NCI-H1436 treated with DMSO at 0.1 percent for 48 hours (cell line): ENCODE measurements around the gene NEB.

ENCODE experiments used
- DNase-seq: peaks from one replicate; lab custom pipeline; 2025; lab: John Stamatoyannopoulos, UW

The NEB gene

GRCh38 chr2:151733771-151734672, at the start of gene NEB:
NEB (minus strand) TSS chr2:151734476; CDS start chr2:151733156, 1,320 bp downstream.
- DNase-seq, result peak; percentile 50

- DNase-seq, result no peak
Observed at GRCh38 chr2:151783133-151783520, 48.9 kb upstream of the NEB start.

GRCh38 chr2:151782378-151783132, 48.3 kb upstream of the NEB start:
- DNase-seq, result no peak

GRCh38 chr2:151781642-151782041, 47.4 kb upstream of the NEB start:
- no peak for DNase-seq

- no peak for DNase-seq
Observed at GRCh38 chr2:151780938-151781337, 46.7 kb upstream of the NEB start.

- no peak for DNase-seq
Observed at GRCh38 chr2:151777935-151778334, 43.7 kb upstream of the NEB start.

GRCh38 chr2:151777487-151777886, 43.2 kb upstream of the NEB start:
- DNase-seq, result no peak

- no peak for DNase-seq
Observed at GRCh38 chr2:151776367-151776766, 42.1 kb upstream of the NEB start.

- no peak for DNase-seq
Observed at GRCh38 chr2:151775057-151775740, 40.9 kb upstream of the NEB start.

GRCh38 chr2:151774506-151774905, 40.2 kb upstream of the NEB start:
- no peak for DNase-seq

GRCh38 chr2:151771599-151772358, 37.5 kb upstream of the NEB start:
- no peak for DNase-seq

GRCh38 chr2:151770995-151771394, 36.7 kb upstream of the NEB start:
- DNase-seq, result no peak

GRCh38 chr2:151769606-151770005, 35.3 kb upstream of the NEB start:
- DNase-seq, result no peak

- DNase-seq, result no peak
Observed at GRCh38 chr2:151767536-151767935, 33.3 kb upstream of the NEB start.

- no peak for DNase-seq
Observed at GRCh38 chr2:151766437-151767153, 32.3 kb upstream of the NEB start.

GRCh38 chr2:151765760-151766410, 31.6 kb upstream of the NEB start:
- DNase-seq, result no peak

GRCh38 chr2:151762694-151763093, 28.4 kb upstream of the NEB start:
- DNase-seq, result no peak

GRCh38 chr2:151761687-151762086, 27.4 kb upstream of the NEB start:
- no peak for DNase-seq

- no peak for DNase-seq
Observed at GRCh38 chr2:151761193-151761592, 26.9 kb upstream of the NEB start.

- no peak for DNase-seq
Observed at GRCh38 chr2:151760139-151760650, 25.9 kb upstream of the NEB start.
